ENCODE results near the gene STK38L.
A peak's percentile ranks its signal among the peaks of the same experiment; 100 is the strongest.

Gene STK38L

DNA sequence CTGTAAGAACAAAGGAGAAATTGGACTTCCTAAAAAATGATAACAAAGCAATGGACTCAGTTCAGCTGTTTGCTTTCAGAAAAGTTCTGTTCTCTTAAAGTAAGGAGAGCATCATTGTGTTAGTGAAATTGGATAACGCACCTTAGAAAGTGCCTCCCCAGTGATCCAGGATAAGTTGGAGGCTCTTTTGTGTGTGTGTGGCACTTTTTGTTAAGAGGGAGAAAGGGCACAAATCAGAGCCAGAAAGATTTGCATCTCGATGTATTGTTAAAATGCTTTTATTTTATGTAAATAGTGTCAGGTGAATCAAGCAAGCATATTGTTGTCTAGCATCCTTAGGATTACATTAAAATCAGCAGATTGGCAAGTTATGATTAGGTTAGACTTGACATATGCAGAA is 2.1 kb downstream of the STK38L start:
- no peaks in the 10 kb centered on the region for H3K36me3 ChIP-seq
- H3K27ac ChIP-seq = peak overlapping the region; percentile 95
- no peaks in the 10 kb centered on the region for H3K9me3 ChIP-seq
- H3K27me3 ChIP-seq = no peaks in the 10 kb centered on the region
- peaks cover 52 to 61% of the 10 kb centered on the region in 2 experiments for H3K4me1 ChIP-seq (ENCODE audit: control insufficient read depth in 1 of 2, insufficient read depth in 1 of 2, low read depth in 1 of 2, low read length in 1 of 2)
- TF ChIP-seq, protein P1, sequence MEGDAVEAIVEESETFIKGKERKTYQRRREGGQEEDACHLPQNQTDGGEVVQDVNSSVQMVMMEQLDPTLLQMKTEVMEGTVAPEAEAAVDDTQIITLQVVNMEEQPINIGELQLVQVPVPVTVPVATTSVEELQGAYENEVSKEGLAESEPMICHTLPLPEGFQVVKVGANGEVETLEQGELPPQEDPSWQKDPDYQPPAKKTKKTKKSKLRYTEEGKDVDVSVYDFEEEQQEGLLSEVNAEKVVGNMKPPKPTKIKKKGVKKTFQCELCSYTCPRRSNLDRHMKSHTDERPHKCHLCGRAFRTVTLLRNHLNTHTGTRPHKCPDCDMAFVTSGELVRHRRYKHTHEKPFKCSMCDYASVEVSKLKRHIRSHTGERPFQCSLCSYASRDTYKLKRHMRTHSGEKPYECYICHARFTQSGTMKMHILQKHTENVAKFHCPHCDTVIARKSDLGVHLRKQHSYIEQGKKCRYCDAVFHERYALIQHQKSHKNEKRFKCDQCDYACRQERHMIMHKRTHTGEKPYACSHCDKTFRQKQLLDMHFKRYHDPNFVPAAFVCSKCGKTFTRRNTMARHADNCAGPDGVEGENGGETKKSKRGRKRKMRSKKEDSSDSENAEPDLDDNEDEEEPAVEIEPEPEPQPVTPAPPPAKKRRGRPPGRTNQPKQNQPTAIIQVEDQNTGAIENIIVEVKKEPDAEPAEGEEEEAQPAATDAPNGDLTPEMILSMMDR (IDR thresholded peaks at IDR 0.05) = no peak
- peak overlapping the region; percentile 84 to 91 for H3K4me3 ChIP-seq (ENCODE audit: low read depth in 1 of 2, low read length in 1 of 2)

DNA sequence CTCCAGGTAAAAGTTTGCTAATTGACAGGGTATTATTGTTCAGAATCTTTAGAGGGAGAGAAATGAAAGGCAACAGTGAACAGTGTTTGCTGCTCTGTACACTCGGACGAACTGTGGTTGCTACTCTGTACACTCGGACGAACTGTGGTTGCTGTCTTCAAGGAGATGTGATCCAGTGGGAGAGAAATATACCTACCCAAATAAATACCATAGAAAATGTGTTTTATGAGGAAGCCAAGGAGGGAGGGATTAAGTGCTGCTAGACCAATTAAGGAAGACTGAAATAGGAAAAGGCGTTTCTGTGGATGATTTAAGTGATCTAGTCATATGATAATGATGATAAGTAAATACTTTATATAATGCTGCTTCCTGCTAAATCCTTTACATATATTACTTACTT is 2.7 kb downstream of the STK38L start:
- H3K4me1 ChIP-seq (ENCODE audit: control insufficient read depth in 1 of 2, insufficient read depth in 1 of 2, low read depth in 1 of 2, low read length in 1 of 2) = peaks cover 58 to 67% of the 10 kb centered on the region in 2 experiments
- H3K4me3 ChIP-seq (ENCODE audit: low read depth in 1 of 2, low read length in 1 of 2) = peak overlapping the region in 1 of 2 experiments; percentile 84
- TF ChIP-seq, protein P1 (IDR thresholded peaks at IDR 0.05) = no peak
- no peaks in the 10 kb centered on the region for H3K36me3 ChIP-seq
- no peaks in the 10 kb centered on the region for H3K9me3 ChIP-seq
- no peaks in the 10 kb centered on the region for H3K27me3 ChIP-seq
- H3K27ac ChIP-seq = peak overlapping the region; percentile 95

DNA sequence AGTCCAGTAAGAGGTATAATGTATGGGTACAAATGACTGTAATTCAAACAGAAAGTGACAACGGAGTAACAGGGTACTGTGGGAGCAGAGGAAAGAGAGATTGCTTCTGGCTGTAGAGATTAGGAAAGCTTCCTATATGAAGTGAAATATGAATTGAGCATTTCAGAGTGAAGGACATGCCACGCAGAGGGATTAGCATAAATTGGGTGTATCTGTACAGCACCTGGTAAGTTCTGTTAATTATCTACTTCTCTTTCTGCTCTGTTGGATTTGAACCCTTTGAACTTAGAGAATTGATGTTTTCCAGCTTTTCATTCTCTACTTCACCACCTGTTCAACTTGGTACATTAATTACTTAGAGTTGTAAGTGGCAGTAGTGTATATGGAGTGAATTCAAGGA is 8.8 kb downstream of the STK38L start:
- no peaks in the 10 kb centered on the region for H3K36me3 ChIP-seq
- no peaks in the 10 kb centered on the region for H3K27me3 ChIP-seq
- no peak overlapping the region for H3K4me3 ChIP-seq (ENCODE audit: low read depth in 1 of 2, low read length in 1 of 2)
- peaks cover 39 to 48% of the 10 kb centered on the region in 2 experiments for H3K4me1 ChIP-seq (ENCODE audit: control insufficient read depth in 1 of 2, insufficient read depth in 1 of 2, low read depth in 1 of 2, low read length in 1 of 2)
- H3K9me3 ChIP-seq = no peaks in the 10 kb centered on the region
- H3K27ac ChIP-seq = peak overlapping the region; percentile 66
- TF ChIP-seq, protein P1 (IDR thresholded peaks at IDR 0.05) = no peak

DNA sequence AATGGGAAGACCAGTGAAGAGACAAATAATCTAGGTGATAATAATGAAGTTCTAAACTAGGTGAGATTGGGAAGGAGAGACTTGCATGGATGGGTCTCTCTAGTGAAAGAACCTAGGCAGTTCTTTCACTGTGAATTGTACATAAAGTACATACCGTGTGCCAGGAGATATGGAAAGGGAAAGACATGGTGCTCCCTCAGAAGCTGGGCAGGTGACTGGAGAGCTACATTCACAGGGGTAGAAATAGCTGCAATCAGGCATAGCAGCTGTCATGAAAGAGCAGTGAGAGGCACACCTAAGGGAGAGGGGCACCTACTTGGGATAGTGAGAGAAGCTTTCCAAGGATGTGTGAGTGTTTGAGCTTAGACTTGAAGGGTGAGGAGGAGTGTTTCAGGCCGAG is 9.3 kb downstream of the STK38L start:
- Histone ChIP-seq H3K27ac (peak overlapping the region; percentile 66), H3K9me3 (no peaks in the 10 kb centered on the region), H3K36me3 (no peaks in the 10 kb centered on the region), H3K27me3 (no peaks in the 10 kb centered on the region), H3K4me1 (ENCODE audit: control insufficient read depth in 1 of 2, insufficient read depth in 1 of 2, low read depth in 1 of 2, low read length in 1 of 2) (peaks cover 39 to 48% of the 10 kb centered on the region in 2 experiments), H3K4me3 (ENCODE audit: low read depth in 1 of 2, low read length in 1 of 2) (no peak overlapping the region)
- TF ChIP-seq, protein P1 (IDR thresholded peaks at IDR 0.05) = no peak

DNA sequence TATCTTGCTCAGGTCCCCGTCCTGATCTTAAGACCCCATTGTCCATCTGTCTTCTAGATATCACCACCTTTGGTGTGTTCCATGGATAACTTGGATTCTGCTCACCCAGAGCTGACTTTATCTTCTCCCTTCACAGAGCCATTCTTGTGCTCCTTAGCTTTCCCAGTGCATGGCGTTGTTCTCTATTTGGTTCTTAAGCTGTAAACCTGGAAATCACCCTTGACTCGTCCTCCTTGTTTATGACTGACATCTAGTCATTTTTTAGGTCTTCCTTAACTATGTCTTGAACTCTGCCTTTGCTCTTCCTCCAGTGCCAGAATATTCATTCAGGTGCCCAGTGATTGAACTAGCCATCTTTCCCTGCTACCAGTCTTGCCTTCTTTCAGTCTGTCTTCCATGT is 11.7 kb downstream of the STK38L start:
- H3K27ac ChIP-seq = peak overlapping the region; percentile 13
- TF ChIP-seq, protein P1 (IDR thresholded peaks at IDR 0.05) = no peak

More for the DNA sequence above, 11.7 kb downstream of the STK38L start:
- Histone ChIP-seq H3K36me3 (no peaks in the 10 kb centered on the region), H3K4me1 (ENCODE audit: control insufficient read depth in 1 of 2, insufficient read depth in 1 of 2, low read depth in 1 of 2, low read length in 1 of 2) (peaks cover 26 to 35% of the 10 kb centered on the region in 2 experiments), H3K27me3 (no peaks in the 10 kb centered on the region), H3K4me3 (ENCODE audit: low read depth in 1 of 2, low read length in 1 of 2) (no peak overlapping the region), H3K9me3 (no peaks in the 10 kb centered on the region)

Measured in neutrophil (primary cell).